Neural cell (in vitro differentiated cells): ENCODE results near the gene NPRL2. TPM values are rescaled to one million over a fixed set of nuclear protein-coding genes. Genes with fewer than 3 reads are reported as not detected.

ENCODE experiments used
- H2AFZ ChIP-seq: fragments of 200-600, 300-800 bp; sonication (generic), shearing (Covaris generic); 2 replicates; pipeline ENCODE4 v1.6.0; 2014; ENCODE audit warnings: low read depth, mild to moderate bottlenecking, antibody characterized with exemption, low read length, moderate library complexity
- H3F3A ChIP-seq: fragments of 200-600 bp; shearing (Covaris generic); 2 replicates; pipeline ENCODE4 v1.6.1; 2016; ENCODE audit warnings: mild to moderate bottlenecking, moderate library complexity, mixed read lengths, antibody characterized with exemption, low read length; ENCODE audit not compliant: insufficient read depth, poor library complexity, severe bottlenecking
- H3K27ac ChIP-seq: fragments of 200-600, 300-800 bp; sonication (generic), shearing (Covaris generic); 2 replicates; pipeline ENCODE4 v1.5.1; 2014; ENCODE audit warnings: mild to moderate bottlenecking, low read length, moderate library complexity
- H3K27me3 ChIP-seq: fragments of 300-800, 200-600 bp; sonication (generic), shearing (Covaris generic); 2 replicates; pipeline ENCODE4 v1.6.0; 2014; ENCODE audit warnings: mild to moderate bottlenecking, low read depth, low read length, moderate library complexity; ENCODE audit not compliant: insufficient read depth
- H3K36me3 ChIP-seq: fragments of 300-800, 200-600 bp; sonication (generic), shearing (Covaris generic); 2 replicates; pipeline ENCODE4 v1.5.1; 2014; ENCODE audit warnings: mild to moderate bottlenecking, antibody characterized with exemption, low read length, moderate library complexity; ENCODE audit not compliant: insufficient read depth
- H3K4me2 ChIP-seq: fragments of 300-800, 200-600 bp; sonication (generic), shearing (Covaris generic); 2 replicates; pipeline ENCODE4 v1.6.0; 2014; ENCODE audit warnings: mild to moderate bottlenecking, low read length
- H3K4me3 ChIP-seq: fragments of 300-800, 200-600 bp; sonication (generic), shearing (Covaris generic); 2 replicates; pipeline ENCODE4 v1.5.1; 2014; ENCODE audit warnings: mild to moderate bottlenecking, low read length, moderate library complexity
- H3K79me2 ChIP-seq: fragments of 200-600 bp; shearing (Covaris generic); replicated peaks from 2 replicates; pipeline ENCODE4 v1.6.0; 2014; ENCODE audit warnings: mild to moderate bottlenecking, low read length, moderate library complexity; ENCODE audit not compliant: insufficient read depth
- H3K9ac ChIP-seq: fragments of 300-800, 200-600 bp; sonication (generic), shearing (Covaris generic); 2 replicates; pipeline ENCODE4 v1.6.1; 2016; ENCODE audit warnings: mild to moderate bottlenecking, low read length, mixed read lengths
- H3K9me2 ChIP-seq: fragments of 200-600 bp; shearing (Covaris generic); 2 replicates; pipeline ENCODE4 v1.6.1; 2016; ENCODE audit warnings: mild to moderate bottlenecking, low read length, mixed read lengths; ENCODE audit not compliant: insufficient read depth
- H3K9me3 ChIP-seq: fragments of 200-600, 300-800 bp; sonication (generic), shearing (Covaris generic); 2 replicates; pipeline ENCODE4 v1.6.1; 2016; ENCODE audit warnings: mild to moderate bottlenecking, mixed run types, low read length, moderate library complexity, mixed read lengths
- H4K20me1 ChIP-seq: fragments of 200-600 bp; shearing (Covaris generic); 2 replicates; pipeline ENCODE4 v1.6.1; 2016; ENCODE audit warnings: mild to moderate bottlenecking, mixed run types; ENCODE audit not compliant: insufficient read depth
- CTCF ChIP-seq: fragments of 450-650 bp; IDR thresholded peaks from 2 replicates; pipeline ENCODE4 v1.5.1; 2014; ENCODE audit warnings: antibody characterized with exemption, mild to moderate bottlenecking, moderate library complexity; ENCODE audit not compliant: poor library complexity, severe bottlenecking
- EP300 ChIP-seq: fragments of 450-650 bp; conservative IDR thresholded peaks from 2 replicates; pipeline ENCODE4 v1.6.1; 2014; ENCODE audit warnings: antibody characterized with exemption, mild to moderate bottlenecking, moderate library complexity; ENCODE audit not compliant: poor library complexity, severe bottlenecking
- EZH2 ChIP-seq: fragments of 200-600, 300-800 bp; shearing (Covaris generic), sonication (generic); IDR thresholded peaks from 2 replicates; pipeline ENCODE4 v1.6.1; 2014; ENCODE audit warnings: antibody characterized with exemption, low read length, borderline replicate concordance, mild to moderate bottlenecking; ENCODE audit not compliant: insufficient read depth, poor library complexity, severe bottlenecking
- MXI1 ChIP-seq: fragments of 450-650 bp; conservative IDR thresholded peaks from 2 replicates; pipeline ENCODE4 v1.6.1; 2014; ENCODE audit warnings: antibody characterized with exemption, mild to moderate bottlenecking; ENCODE audit not compliant: poor library complexity, severe bottlenecking
- POLR2AphosphoS5 ChIP-seq: IDR thresholded peaks from 2 replicates; pipeline ENCODE4 v1.6.1; 2012
- RAD21 ChIP-seq: fragments of 450-650 bp; conservative IDR thresholded peaks from 2 replicates; pipeline ENCODE4 v1.6.1; 2014; ENCODE audit warnings: antibody characterized with exemption, mild to moderate bottlenecking, moderate library complexity
- SMC3 ChIP-seq: fragments of 450-650 bp; conservative IDR thresholded peaks from 2 replicates; pipeline ENCODE4 v1.6.1; 2014; ENCODE audit warnings: antibody characterized with exemption, mild to moderate bottlenecking, moderate library complexity; ENCODE audit not compliant: poor library complexity
- TAF1 ChIP-seq: IDR thresholded peaks from 2 replicates; pipeline ENCODE4 v1.6.1; 2012; ENCODE audit warnings: low read depth
- polyA plus RNA-seq: library from polyadenylated mRNA; depleted of rRNA; stranded (reverse); fragments of >200 nt; gene quantifications from 2 replicates; pipeline ENCODE4 v1.2.3, GENCODE V29; 2014
- TF ChIP-seq, protein P1 (sequence below): IDR thresholded peaks from 2 replicates; pipeline ENCODE4 v1.6.1; 2012; ENCODE audit warnings: borderline replicate concordance

The NPRL2 gene
- polyA plus RNA-seq, 1 donor from 2014 or later = 118 TPM

DNA sequence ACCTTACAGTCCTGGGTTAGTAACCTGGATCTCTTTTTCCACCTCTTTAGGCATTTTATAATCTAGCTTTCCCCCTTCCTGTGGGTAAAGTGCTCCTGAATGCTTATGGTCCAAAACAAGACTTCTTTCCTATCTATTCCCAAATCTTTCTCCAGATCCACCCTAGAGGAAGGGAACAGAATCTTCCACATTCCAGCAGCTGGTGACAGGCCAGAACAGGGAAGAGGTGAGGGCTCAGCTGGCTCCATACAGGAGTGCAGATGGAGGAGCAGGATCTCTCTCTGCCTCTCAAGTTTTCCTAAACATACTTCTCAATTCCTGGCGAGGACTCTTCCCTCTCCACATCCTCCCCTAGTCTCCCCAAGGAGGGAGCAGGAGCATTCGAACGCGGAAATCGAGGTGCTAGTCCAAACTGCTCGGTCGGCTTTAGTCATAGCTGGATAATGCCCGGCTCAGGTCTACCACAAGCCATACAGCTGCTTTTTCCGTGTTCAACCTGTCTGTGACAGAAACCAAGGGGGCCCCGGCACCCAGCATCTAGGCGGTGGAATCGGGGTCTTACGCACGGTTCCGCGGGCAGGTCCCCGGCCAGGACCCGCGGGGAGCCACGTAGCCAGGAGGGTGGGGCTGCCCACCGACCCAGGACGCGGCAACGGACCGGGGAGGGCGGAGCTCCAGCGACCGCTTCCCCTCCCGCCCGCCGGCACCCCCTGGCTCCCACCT is 14.0 kb downstream of the NPRL2 start:
- Histone ChIP-seq H3K27ac (peak overlapping the region; percentile 95), H3K36me3 (no peaks in the 10 kb centered on the region), H2AFZ (peak overlapping the region; percentile 69), H3K9ac (peak overlapping the region; percentile 96), H3K9me2 (no peaks in the 10 kb centered on the region), H3K4me2 (peak overlapping the region; percentile 100), H4K20me1 (no peaks in the 10 kb centered on the region), H3K79me2 (peaks cover 24% of the 10 kb centered on the region), H3K4me3 (peak overlapping the region; percentile 95), H3K27me3 (peaks cover 21% of the 10 kb centered on the region), H3K9me3 (no peaks in the 10 kb centered on the region), H3F3A (no peaks in the 10 kb centered on the region)
- TF ChIP-seq SMC3 = peak; percentile 28
- TF ChIP-seq, protein P1, sequence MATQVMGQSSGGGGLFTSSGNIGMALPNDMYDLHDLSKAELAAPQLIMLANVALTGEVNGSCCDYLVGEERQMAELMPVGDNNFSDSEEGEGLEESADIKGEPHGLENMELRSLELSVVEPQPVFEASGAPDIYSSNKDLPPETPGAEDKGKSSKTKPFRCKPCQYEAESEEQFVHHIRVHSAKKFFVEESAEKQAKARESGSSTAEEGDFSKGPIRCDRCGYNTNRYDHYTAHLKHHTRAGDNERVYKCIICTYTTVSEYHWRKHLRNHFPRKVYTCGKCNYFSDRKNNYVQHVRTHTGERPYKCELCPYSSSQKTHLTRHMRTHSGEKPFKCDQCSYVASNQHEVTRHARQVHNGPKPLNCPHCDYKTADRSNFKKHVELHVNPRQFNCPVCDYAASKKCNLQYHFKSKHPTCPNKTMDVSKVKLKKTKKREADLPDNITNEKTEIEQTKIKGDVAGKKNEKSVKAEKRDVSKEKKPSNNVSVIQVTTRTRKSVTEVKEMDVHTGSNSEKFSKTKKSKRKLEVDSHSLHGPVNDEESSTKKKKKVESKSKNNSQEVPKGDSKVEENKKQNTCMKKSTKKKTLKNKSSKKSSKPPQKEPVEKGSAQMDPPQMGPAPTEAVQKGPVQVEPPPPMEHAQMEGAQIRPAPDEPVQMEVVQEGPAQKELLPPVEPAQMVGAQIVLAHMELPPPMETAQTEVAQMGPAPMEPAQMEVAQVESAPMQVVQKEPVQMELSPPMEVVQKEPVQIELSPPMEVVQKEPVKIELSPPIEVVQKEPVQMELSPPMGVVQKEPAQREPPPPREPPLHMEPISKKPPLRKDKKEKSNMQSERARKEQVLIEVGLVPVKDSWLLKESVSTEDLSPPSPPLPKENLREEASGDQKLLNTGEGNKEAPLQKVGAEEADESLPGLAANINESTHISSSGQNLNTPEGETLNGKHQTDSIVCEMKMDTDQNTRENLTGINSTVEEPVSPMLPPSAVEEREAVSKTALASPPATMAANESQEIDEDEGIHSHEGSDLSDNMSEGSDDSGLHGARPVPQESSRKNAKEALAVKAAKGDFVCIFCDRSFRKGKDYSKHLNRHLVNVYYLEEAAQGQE = peak; percentile 18
- TF ChIP-seq CTCF = no peak

- no peak overlapping the region for H3K9ac ChIP-seq
- H4K20me1 ChIP-seq = no peaks in the 10 kb centered on the region
- H2AFZ ChIP-seq = no peak overlapping the region
- TF ChIP-seq EP300 (no peak), MXI1 (no peak), POLR2AphosphoS5 (no peak), RAD21 (no peak), SMC3 (no peak), CTCF (no peak), EZH2 (no peak), TAF1 (no peak)
- TF ChIP-seq, protein P1 = no peak
- no peaks in the 10 kb centered on the region for H3F3A ChIP-seq
- H3K9me3 ChIP-seq = no peaks in the 10 kb centered on the region
- H3K27me3 ChIP-seq = no peaks in the 10 kb centered on the region
- H3K4me3 ChIP-seq = no peak overlapping the region
- no peaks in the 10 kb centered on the region for H3K36me3 ChIP-seq
- no peaks in the 10 kb centered on the region for H3K9me2 ChIP-seq
- H3K27ac ChIP-seq = no peak overlapping the region
- H3K79me2 ChIP-seq = peaks cover 24% of the 10 kb centered on the region
- no peak overlapping the region for H3K4me2 ChIP-seq
Measured at GRCh38 chr3:50334339-50335075, 16.1 kb downstream of the NPRL2 start.
